Cortex of kidney (tissue), 1 donor: ENCODE data around the gene CDH13.

Source experiments
- DNase-seq: peaks from one replicate; lab custom pipeline; 2025; lab: John Stamatoyannopoulos, UW

Gene CDH13

GRCh38 chr16:83439412-83439811 is 812.6 kb downstream of the CDH13 start:
- no peak for DNase-seq

- DNase-seq: no peak
Observed at GRCh38 chr16:83441517-83441916, 814.7 kb downstream of the CDH13 start.

- no peak for DNase-seq
Observed at GRCh38 chr16:83443972-83444371, 817.2 kb downstream of the CDH13 start.

DNA sequence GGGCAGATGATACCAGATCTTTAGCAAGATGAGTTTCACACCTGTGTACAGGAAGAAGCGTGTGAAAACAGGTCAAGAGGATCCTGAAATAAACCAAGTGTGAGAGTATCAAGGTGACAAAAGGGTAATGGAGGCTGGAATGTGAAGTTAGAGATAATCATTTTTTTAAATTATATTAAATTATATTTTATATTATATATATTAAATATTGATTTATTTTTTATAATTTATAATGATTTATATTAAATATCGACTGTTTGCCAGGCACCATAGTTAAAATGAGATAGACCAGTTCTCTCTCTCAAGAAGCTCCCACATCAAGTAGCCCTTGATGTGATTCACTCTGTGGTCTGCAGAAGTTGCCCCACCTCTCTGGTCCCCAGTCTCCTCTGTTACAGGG is 820.8 kb downstream of the CDH13 start:
- DNase-seq: no peak

- DNase-seq: no peak
Observed at GRCh38 chr16:83449861-83450260, 823.1 kb downstream of the CDH13 start.

DNA sequence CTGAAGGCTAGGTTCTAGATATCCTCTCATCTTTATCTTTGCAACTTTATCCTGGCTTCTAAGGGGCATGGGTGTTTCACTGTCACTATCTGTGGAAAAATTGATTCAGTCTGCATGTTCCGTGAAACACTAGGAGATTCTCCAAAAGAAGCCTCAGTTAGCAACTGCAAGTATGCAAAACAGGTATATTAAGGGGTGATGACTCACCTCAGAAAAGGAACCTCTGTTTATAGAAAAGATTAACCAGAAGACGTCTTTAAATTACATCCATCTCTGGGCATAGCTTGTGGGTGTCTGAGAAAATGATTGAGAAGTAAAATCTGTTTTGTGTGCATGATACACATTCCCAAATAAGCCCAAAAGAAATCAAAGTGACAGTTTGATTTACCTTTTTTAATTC is 827.2 kb downstream of the CDH13 start:
- DNase-seq: no peak

- DNase-seq: no peak
Observed at GRCh38 chr16:83455716-83456115, 828.9 kb downstream of the CDH13 start.

DNA sequence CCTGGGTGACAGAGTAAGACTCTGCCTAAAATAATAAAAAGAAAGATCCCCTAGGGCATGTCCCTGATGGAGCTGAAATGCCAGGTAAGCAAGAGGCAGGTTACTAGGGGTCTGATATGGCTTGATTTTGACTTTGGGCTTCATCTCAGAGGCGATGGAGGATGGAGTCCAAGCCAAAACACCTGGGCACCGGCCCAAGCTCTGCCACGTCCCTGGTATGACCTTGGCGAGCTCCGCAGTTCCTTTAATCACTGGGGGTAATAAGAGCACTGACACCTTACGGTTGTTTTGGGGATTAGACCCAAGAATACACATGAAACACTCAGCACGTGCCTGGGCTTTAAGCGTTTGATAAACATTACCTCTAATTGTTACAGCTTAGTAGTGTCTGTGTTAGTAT is 830.2 kb downstream of the CDH13 start:
- no peak for DNase-seq

- no peak for DNase-seq
Observed at GRCh38 chr16:83458612-83459011, 831.8 kb downstream of the CDH13 start.

GRCh38 chr16:83464991-83465390 is 838.2 kb downstream of the CDH13 start:
- DNase-seq: no peak

DNA sequence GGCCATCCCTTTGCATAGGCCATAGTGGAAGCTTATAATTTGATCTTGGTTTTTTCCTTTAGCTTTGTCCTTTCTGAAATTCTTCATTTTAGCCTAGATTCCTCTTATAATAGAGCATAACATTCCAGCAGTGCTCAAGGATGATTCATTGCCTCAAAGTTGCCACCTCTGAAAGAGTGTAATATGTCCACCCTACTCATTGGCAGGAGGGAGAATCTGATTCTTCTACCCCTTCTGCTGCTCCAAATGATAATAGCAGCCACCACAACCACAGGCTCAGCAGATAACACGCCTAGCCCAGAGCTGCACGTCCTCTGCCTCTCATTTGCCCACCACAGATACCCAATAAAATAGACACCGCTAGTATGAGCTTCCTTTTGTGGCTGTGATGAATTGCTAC is 843.6 kb downstream of the CDH13 start:
- no peak for DNase-seq

GRCh38 chr16:83472776-83473501 is 846.2 kb downstream of the CDH13 start:
- DNase-seq: no peak

GRCh38 chr16:83473926-83474650 is 847.3 kb downstream of the CDH13 start:
- DNase-seq: no peak

- no peak for DNase-seq
Observed at GRCh38 chr16:83475108-83475507, 848.3 kb downstream of the CDH13 start.

GRCh38 chr16:83481589-83481988 is 854.8 kb downstream of the CDH13 start:
- DNase-seq: no peak

DNA sequence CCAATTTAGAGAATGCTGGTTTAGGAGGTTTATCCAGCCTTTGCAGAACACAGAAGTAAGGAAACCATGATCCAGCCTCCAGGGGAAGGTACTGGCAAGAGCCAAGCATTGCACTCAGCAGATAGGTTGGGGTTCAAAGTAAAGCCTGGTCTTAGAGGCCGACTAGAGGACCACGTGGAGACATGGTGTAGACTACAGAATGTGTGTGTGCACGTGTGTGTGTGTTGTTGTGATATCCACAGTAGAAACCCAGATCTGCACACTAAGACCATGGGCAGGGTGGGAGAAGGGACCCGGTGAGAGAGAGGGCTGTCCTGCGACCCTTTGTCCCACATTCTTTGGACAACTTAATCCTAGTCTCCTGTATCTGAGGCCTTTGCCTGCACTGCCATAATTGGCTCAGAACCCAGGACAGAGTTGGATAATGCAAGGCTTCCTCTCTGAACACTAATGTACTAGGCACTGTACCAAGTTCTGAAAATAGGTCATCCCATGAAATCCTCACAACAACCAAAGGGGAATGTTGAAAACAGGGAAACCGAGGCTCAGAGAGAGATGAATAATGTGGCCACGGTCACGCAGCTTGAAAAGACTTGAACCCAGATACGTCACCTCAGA is 855.9 kb downstream of the CDH13 start:
- DNase-seq: no peak

- no peak for DNase-seq
Observed at GRCh38 chr16:83490073-83490472, 863.3 kb downstream of the CDH13 start.

GRCh38 chr16:83494459-83494858 is 867.7 kb downstream of the CDH13 start:
- DNase-seq: no peak

GRCh38 chr16:83501481-83501880 is 874.7 kb downstream of the CDH13 start:
- DNase-seq: no peak

DNA sequence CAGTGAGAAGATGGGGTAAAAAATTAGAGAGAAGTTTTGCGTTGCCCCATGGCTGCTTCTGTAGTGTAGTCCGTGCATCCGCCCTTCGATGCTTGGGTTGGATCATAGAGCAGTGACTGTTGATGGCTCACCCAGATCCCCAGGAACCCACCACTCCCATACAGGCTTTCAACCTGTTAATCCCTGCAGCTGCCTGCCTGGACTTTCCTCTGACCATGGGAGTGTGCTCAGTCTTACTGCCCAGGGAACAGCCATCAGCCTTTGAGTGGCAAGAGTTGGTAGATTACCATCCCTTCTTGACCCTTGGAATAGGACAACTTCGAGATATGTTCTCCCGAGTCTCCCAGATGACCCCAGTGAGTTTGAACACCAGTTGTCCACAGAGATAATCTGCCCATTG is 881.5 kb downstream of the CDH13 start:
- DNase-seq: no peak

GRCh38 chr16:83509316-83509715 is 882.5 kb downstream of the CDH13 start:
- no peak for DNase-seq

DNA sequence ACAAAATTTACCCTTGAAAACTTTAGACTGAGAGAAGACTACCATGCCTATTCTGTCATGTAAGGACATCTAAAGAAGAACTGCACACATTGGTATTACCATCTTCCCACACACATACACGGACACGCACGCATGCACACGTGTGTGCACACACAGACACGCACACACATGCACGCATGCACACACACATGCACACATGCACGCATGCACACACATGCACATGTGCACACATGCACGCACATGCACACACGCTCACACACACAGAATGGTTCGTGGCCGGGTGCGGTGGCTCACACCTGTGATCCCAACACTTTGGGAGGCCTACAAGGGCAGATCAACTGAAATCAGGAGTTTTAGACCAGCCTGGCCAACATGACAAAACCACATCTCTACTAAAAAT is 884.1 kb downstream of the CDH13 start:
- no peak for DNase-seq
